Mammary epithelial cell (primary cell): ENCODE measurements around the gene TMEM187.

Source experiments
- CTCF ChIP-seq, 2 donors: IDR thresholded peaks in 1 of 2; conservative IDR thresholded peaks in 1 of 2; 2 replicates each; pipeline ENCODE4 v1.5.1; 2011 to 2012; ENCODE audit warnings: inconsistent platforms in 2 of 2, low read length in 2 of 2, mild to moderate bottlenecking in 2 of 2, control low read depth in 1 of 2, low read depth in 1 of 2; ENCODE audit not compliant: insufficient read depth in 1 of 2; ENCODE audit errors: extremely low read depth in 1 of 2
- EZH2 ChIP-seq: IDR thresholded peaks from 2 replicates; pipeline ENCODE4 v1.6.1; 2012; ENCODE audit warnings: low read length, inconsistent platforms, borderline replicate concordance

GRCh38 chrX:153968255-153968654 lies 4.3 kb upstream of the TMEM187 start:
- TF ChIP-seq EZH2 (no peak), CTCF (conservative IDR thresholded peaks at IDR 0.05 in 1 of 2, IDR thresholded peaks at IDR 0.05 in 1 of 2; ENCODE audit: extremely low read depth in 1 of 2, insufficient read depth in 1 of 2, low read depth in 1 of 2, low read length in 2 of 2) (no peak)
